NT2/D1 (cell line): ENCODE data around the gene ZNF366.
A peak's percentile ranks its signal among the peaks of the same experiment; 100 is the strongest.

Experiments
- DNase-seq: peaks from one replicate; pipeline ENCODE4 v3.0.0-alpha.2; 2011; ENCODE audit warnings: low read depth, low spot score
- H3K27me3 ChIP-seq: 2 replicates; pipeline ENCODE4 v1.6.0; 2011; ENCODE audit warnings: mild to moderate bottlenecking; ENCODE audit not compliant: insufficient read length, insufficient read depth
- H3K36me3 ChIP-seq: 2 replicates; pipeline ENCODE4 v1.6.1; 2011; ENCODE audit warnings: mild to moderate bottlenecking, low read length, mixed read lengths; ENCODE audit not compliant: insufficient read depth, insufficient read length
- H3K4me1 ChIP-seq: 2 replicates; pipeline ENCODE4 v1.5.1; 2011; ENCODE audit not compliant: insufficient read depth, insufficient read length
- H3K4me3 ChIP-seq: 2 replicates; pipeline ENCODE4 v1.5.1; 2011; ENCODE audit warnings: low read depth; ENCODE audit not compliant: insufficient read length
- H3K9ac ChIP-seq: 2 replicates; pipeline ENCODE4 v1.6.0; 2011; ENCODE audit warnings: low read depth; ENCODE audit not compliant: insufficient read length
- H3K9me3 ChIP-seq: 2 replicates; pipeline ENCODE4 v1.5.1; 2011; ENCODE audit warnings: mild to moderate bottlenecking, low read length; ENCODE audit not compliant: insufficient read depth
- SUZ12 ChIP-seq: IDR thresholded peaks from 2 replicates; pipeline ENCODE4 v1.6.1; 2011; ENCODE audit not compliant: insufficient read length, insufficient read depth; ENCODE audit errors: extremely low read depth
- YY1 ChIP-seq: IDR thresholded peaks from 2 replicates; pipeline ENCODE4 v1.6.1; 2011; ENCODE audit not compliant: insufficient read length, insufficient read depth
- ZNF274 ChIP-seq: IDR thresholded peaks from 2 replicates; pipeline ENCODE4 v1.6.1; 2011; ENCODE audit warnings: mild to moderate bottlenecking, low read depth, low read length

ZNF366 gene

DNA sequence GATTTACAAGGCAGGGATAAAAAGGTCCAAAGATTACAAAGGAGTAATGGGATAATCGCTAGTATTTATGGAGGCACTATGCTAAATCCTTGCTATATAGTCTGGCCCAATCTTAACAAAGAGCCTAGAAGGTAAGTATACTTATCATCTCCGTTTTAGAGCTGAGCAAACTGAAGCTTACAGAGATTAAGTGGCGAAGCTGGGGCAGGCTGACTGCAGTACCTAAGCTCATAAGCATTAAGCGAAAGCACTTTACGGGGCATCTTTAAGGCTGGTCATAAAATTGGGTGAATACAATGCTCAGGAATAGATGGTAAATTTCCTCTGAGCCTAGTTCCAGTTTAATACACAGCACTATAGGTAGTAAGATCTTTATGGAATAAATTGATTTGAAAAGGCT lies 30.0 kb upstream of the ZNF366 start:
- Histone ChIP-seq H3K4me1 (no peaks in the 10 kb centered on the region), H3K4me3 (no peak overlapping the region), H3K9ac (no peak overlapping the region), H3K27me3 (no peaks in the 10 kb centered on the region), H3K9me3 (no peaks in the 10 kb centered on the region), H3K36me3 (no peaks in the 10 kb centered on the region)
- no peak for TF ChIP-seq ZNF274
- no peak for TF ChIP-seq YY1
- no peak for TF ChIP-seq SUZ12
- DNase-seq, result no peak

DNA sequence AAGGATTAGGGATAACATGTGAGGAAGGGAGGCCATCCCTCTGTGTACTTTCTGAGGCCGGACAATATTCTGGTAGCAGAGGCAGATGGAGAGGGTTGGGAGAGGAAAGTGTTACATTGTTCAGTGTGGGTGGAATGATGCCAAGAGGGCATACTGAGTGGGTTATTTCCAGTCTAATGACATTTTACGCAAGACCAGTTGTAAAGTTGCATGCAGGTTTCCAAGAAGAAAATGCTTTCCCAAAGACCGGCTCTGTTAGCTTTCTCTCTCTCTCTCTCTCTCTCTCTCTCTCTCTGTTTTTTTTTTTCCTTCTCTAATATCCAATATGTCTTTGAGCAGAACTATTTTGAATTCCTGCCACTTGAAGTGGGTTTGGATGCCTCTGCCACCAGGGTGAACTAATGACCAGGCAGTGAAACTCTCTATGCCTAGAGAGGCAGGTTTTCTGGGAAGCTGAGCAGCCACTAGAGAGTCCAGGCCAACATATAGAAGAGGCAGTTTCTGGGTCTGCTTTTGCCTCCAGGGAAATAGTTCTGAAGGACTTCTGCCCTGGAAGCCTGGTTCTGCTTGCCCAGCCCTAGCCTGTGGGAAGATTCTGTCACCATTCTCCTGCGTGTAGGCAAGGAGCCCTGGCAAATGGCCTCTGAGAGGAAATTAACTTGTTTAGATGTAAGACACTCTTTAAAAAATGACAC lies 24.4 kb upstream of the ZNF366 start:
- no peak overlapping the region for H3K4me3 ChIP-seq
- no peaks in the 10 kb centered on the region for H3K36me3 ChIP-seq
- TF ChIP-seq YY1, result no peak
- H3K9ac ChIP-seq, result no peak overlapping the region
- no peaks in the 10 kb centered on the region for H3K4me1 ChIP-seq
- no peak for DNase-seq
- no peaks in the 10 kb centered on the region for H3K9me3 ChIP-seq
- no peaks in the 10 kb centered on the region for H3K27me3 ChIP-seq

DNA sequence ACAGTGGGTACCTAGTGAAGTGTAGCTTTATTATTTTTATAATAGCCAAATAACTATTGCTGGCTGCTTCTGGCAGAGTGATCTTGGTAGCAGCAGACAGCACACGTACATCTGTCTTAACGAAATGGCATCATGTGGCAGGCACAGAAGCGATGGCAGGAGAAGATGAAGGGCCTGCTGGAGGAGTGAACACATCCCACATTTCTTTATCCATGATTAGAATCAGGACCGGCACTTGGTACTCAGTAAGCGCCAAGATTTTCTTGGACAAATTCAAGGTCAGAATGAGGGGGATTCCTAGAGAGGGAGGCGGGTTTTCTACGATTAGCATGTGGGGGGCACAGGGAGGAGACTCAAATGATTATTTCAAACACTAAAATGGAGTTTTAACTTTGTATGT lies 23.0 kb upstream of the ZNF366 start:
- Histone ChIP-seq H3K4me1 (no peaks in the 10 kb centered on the region), H3K36me3 (no peaks in the 10 kb centered on the region), H3K27me3 (no peaks in the 10 kb centered on the region), H3K9me3 (no peaks in the 10 kb centered on the region), H3K4me3 (no peak overlapping the region), H3K9ac (no peak overlapping the region)
- DNase-seq, result no peak
- TF ChIP-seq SUZ12 (no peak), YY1 (no peak), ZNF274 (no peak)

DNA sequence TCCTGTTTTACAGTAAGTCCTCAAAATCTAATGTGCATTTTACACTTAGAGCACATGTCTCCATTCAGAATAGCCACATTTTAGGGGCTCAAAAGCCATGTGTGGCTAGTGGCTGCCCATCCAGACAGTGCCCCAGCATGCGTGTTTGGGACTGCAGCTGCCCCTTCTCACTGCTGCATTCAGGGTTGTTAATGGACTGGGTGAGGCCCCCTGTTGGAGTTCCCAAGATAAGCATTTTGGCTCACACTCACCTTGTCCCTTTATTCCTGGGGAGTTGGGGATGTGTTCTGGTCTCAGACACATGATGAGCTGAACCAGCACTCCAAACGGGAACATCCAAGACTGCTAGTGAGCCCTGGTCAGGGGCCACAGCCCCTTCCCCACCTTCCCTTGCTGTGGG lies 22.2 kb upstream of the ZNF366 start:
- H3K4me1 ChIP-seq, result no peaks in the 10 kb centered on the region
- no peak overlapping the region for H3K4me3 ChIP-seq
- no peak for DNase-seq
- H3K9ac ChIP-seq, result no peak overlapping the region
- no peaks in the 10 kb centered on the region for H3K9me3 ChIP-seq
- no peak for TF ChIP-seq YY1
- TF ChIP-seq ZNF274, result no peak
- TF ChIP-seq SUZ12, result no peak
- H3K36me3 ChIP-seq, result no peaks in the 10 kb centered on the region
- no peaks in the 10 kb centered on the region for H3K27me3 ChIP-seq

DNA sequence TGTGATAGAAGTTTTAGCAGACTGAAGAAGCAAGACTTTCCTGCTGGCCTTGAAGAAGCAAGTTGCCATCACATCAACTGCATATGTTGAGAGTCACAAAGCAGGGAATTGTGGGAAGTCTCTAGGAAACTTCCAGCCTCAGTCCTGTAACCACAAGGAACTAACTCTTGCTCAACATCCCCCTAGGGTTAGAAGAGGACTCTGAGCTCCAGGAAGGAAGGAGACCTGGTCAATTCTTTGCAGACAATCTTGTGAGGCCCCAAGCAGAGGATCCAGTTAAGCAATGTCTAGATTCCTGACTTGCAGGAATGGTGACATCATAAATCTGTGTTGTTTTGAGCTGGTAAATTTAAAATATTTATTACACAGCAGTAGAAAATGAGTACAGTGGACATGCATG lies 18.6 kb upstream of the ZNF366 start:
- H3K36me3 ChIP-seq, result no peaks in the 10 kb centered on the region
- no peak overlapping the region for H3K4me3 ChIP-seq
- TF ChIP-seq SUZ12 (no peak), ZNF274 (no peak), YY1 (no peak)
- no peaks in the 10 kb centered on the region for H3K4me1 ChIP-seq
- DNase-seq, result no peak
- no peaks in the 10 kb centered on the region for H3K27me3 ChIP-seq
- H3K9ac ChIP-seq, result no peak overlapping the region
- peaks cover 8% of the 10 kb centered on the region for H3K9me3 ChIP-seq

DNA sequence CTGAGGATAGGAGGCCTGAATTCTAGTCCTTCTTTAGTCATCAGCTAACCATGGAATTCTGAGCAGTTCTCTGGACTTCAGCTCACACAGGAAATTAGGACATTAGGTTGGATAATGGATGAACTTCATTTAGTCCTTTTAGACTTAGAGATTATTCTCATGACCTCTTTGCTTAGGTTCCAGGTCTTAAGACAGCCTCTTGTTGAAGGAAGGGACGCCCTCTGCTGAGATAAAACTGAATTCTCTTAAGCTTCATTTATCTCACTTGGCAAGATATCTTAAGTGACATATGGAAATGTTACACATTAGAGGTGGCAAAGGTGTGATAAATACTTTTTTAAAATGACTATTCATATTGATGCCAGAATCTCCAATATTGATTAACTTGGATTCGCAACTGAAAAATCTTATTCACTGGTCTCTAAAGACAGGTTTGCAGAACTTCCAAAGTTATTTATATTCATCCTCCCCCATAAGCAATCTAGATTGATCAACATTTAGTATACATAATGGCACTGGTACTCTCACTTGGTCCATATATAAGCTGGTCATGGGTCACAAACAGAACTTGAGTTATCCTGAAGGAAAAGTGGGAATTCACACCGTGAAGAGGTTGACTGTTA lies 16.9 kb upstream of the ZNF366 start:
- peak; percentile 54 for DNase-seq
- no peak overlapping the region for H3K9ac ChIP-seq
- no peaks in the 10 kb centered on the region for H3K4me1 ChIP-seq
- TF ChIP-seq YY1 (no peak), ZNF274 (no peak), SUZ12 (no peak)
- H3K4me3 ChIP-seq, result no peak overlapping the region
- no peaks in the 10 kb centered on the region for H3K36me3 ChIP-seq
- H3K27me3 ChIP-seq, result no peaks in the 10 kb centered on the region
- H3K9me3 ChIP-seq, result peaks cover 8% of the 10 kb centered on the region

DNA sequence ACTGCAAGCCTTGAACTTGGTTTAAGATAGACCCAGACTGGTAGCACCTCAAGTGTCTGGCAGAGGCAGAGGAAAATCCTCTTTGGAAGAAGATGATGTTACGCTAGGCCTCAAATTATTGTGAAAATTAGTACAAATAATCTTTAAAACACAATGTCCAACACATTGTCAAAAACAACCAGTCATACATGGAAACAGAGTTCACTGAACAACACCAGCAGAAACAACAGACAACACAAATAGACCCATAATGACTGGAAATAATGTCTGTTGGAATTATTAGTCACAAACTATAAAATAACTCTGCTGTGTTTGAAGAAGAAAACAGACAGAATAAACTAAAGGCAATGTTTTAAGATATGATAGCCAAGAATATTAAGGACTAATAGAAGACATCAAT lies 15.4 kb upstream of the ZNF366 start:
- Histone ChIP-seq H3K27me3 (no peaks in the 10 kb centered on the region), H3K4me3 (no peak overlapping the region), H3K4me1 (no peaks in the 10 kb centered on the region), H3K9ac (no peak overlapping the region), H3K9me3 (peaks cover 8% of the 10 kb centered on the region), H3K36me3 (no peaks in the 10 kb centered on the region)
- no peak for TF ChIP-seq YY1
- no peak for TF ChIP-seq ZNF274
- TF ChIP-seq SUZ12, result no peak
- no peak for DNase-seq

DNA sequence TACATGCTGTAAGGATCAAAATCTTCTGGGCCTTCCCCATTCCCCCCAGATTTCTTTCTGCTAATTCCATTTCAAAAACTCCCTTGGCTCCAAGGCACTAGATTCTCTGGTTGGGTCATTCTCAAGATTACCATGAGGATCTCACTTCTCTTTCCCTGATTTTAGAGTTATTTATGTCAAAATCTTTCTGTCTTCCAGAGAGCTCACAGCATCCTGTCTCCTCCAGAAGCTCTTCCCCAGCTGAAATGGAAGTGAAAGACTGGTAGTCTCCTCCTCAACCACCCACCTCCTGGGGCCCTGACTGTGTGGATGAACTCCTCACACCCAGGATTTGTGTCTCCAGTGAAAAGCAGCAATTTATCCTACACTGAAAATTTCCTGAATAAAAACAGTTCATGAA lies 11.9 kb upstream of the ZNF366 start:
- Histone ChIP-seq H3K9me3 (peaks cover 8% of the 10 kb centered on the region), H3K9ac (no peak overlapping the region), H3K4me1 (no peaks in the 10 kb centered on the region), H3K36me3 (no peaks in the 10 kb centered on the region), H3K4me3 (no peak overlapping the region), H3K27me3 (no peaks in the 10 kb centered on the region)
- DNase-seq, result no peak
- TF ChIP-seq ZNF274, result no peak
